ENCODE measurements around the gene COMMD3.
A peak's percentile ranks its signal among the peaks of the same experiment; 100 is the strongest.

The COMMD3 gene

GRCh38 chr10:22366435-22366703 is 50.2 kb downstream of the COMMD3 start:
- DNase-seq (ENCODE audit: low spot score) (no peak), FAIRE-seq (no peak)

GRCh38 chr10:22366771-22367170 is 50.6 kb downstream of the COMMD3 start:
- FAIRE-seq (no peak), DNase-seq (ENCODE audit: low spot score) (no peak)

GRCh38 chr10:22367471-22367870 is 51.3 kb downstream of the COMMD3 start:
- no peak for DNase-seq (ENCODE audit: low spot score)
- FAIRE-seq: no peak

GRCh38 chr10:22368402-22368801 is 52.2 kb downstream of the COMMD3 start:
- FAIRE-seq: no peak
- DNase-seq (ENCODE audit: low spot score): no peak

- FAIRE-seq: no peak
- DNase-seq (ENCODE audit: low spot score): no peak
Measured at GRCh38 chr10:22368981-22369380, 52.8 kb downstream of the COMMD3 start.

- FAIRE-seq: no peak
Measured at GRCh38 chr10:22369434-22370072, 53.4 kb downstream of the COMMD3 start.

More at GRCh38 chr10:22369434-22370072, 53.4 kb downstream of the COMMD3 start:
- DNase-seq (ENCODE audit: low spot score): peak; percentile 35

Measured in RCC 7860 (cell line).